Spleen (tissue), 11 donors: ENCODE results near the gene TADA2A. TPM values are rescaled to one million over a fixed set of nuclear protein-coding genes. Genes with fewer than 3 reads are reported as not detected.
A peak's percentile ranks its signal among the peaks of the same experiment; 100 is the strongest.

Source experiments
- DNase-seq: peaks from one replicate; pipeline ENCODE4 v3.0.0-alpha.2; 2020
- H3K27ac ChIP-seq, 8 donors: fragments of 200-600 bp; sonication (generic) in 7 of 8; 1 replicate in 4 of 8; 2 replicates in 4 of 8; pipeline versions ENCODE4 v1.5.0 to v1.8.0; 2016 to 2021; ENCODE audit warnings: inconsistent platforms in 4 of 8, mild to moderate bottlenecking in 4 of 8, moderate library complexity in 1 of 8
- H3K27me3 ChIP-seq, 7 donors: fragments of 200-600 bp; sonication (generic) in 6 of 7; replicated peaks in 1 of 7; 1 replicate in 4 of 7; 2 replicates in 3 of 7; pipeline versions ENCODE4 v1.5.0 to v1.8.0; 2016 to 2021; ENCODE audit warnings: inconsistent platforms in 3 of 7, mild to moderate bottlenecking in 1 of 7
- H3K36me3 ChIP-seq, 6 donors: fragments of 200-600 bp; sonication (generic) in 5 of 6; 1 replicate in 4 of 6; 2 replicates in 2 of 6; pipeline versions ENCODE4 v1.5.0 to v1.8.0; 2016 to 2021; ENCODE audit warnings: inconsistent platforms in 2 of 6
- H3K4me1 ChIP-seq, 6 donors: fragments of 200-600 bp; sonication (generic) in 5 of 6; 1 replicate in 3 of 6; 2 replicates in 3 of 6; pipeline versions ENCODE4 v1.5.0 to v1.8.0; 2016 to 2021; ENCODE audit warnings: inconsistent platforms in 3 of 6
- H3K4me3 ChIP-seq, 8 donors: fragments of 200-600 bp; sonication (generic) in 7 of 8; 1 replicate in 4 of 8; 2 replicates in 4 of 8; pipeline versions ENCODE4 v1.5.0 to v1.8.0; 2016 to 2021; ENCODE audit warnings: inconsistent platforms in 4 of 8, mild to moderate bottlenecking in 4 of 8, moderate library complexity in 2 of 8
- H3K9me3 ChIP-seq, 8 donors: fragments of 200-600 bp; sonication (generic) in 7 of 8; 1 replicate in 4 of 8; 2 replicates in 4 of 8; pipeline versions ENCODE4 v1.5.0 to v1.8.0; 2016 to 2021; ENCODE audit warnings: inconsistent platforms in 4 of 8
- POLR2A ChIP-seq, 3 donors: fragments of 450-650 bp; IDR thresholded peaks; one replicate each; pipeline ENCODE4 v1.5.1; 2017; ENCODE audit warnings: antibody characterized with exemption in 3 of 3, mild to moderate bottlenecking in 1 of 3
- POLR2AphosphoS5 ChIP-seq, 3 donors: sonication (generic); formaldehyde crosslinking; IDR thresholded peaks; one replicate each; pipeline ENCODE4 v1.5.1; 2017; ENCODE audit warnings: antibody characterized with exemption in 3 of 3
- WGBS, 5 donors: extraction: QIAGEN DNeasy Blood & Tissue Kit in 3 of 5; methylation state at CpG; one replicate each; pipeline versions ENCODE4 v1.1.5 to v1.1.7; 2013 to 2018; 5-methylcytosine and 5-hydroxymethylcytosine counted together
- intact Hi-C: fragments of 100-400 bp; cut with DNase I; formaldehyde crosslinking; loops from one replicate; pipeline ENCODE4 v1.15.0; 2023; ENCODE audit warnings: low total_unique reads
- polyA plus RNA-seq, 3 donors: library from polyadenylated mRNA; stranded (reverse); fragments of 200-250 nt; gene quantifications; one replicate each; pipeline ENCODE4 v1.2.1, GENCODE V29; 2013
- total RNA-seq, 7 donors: library from RNA; depleted of rRNA in 3 of 7; stranded (reverse); fragments of >200 nt in 3 of 7; fragmentation: NEBNext Ultra II Directional in 4 of 7; extraction: Animal tissue kit (Norgen Biotek cat#: 25700) in 4 of 7; gene quantifications; one replicate each; pipeline versions ENCODE4 v1.1.0 to v1.2.1, GENCODE V29; 2016 to 2021
- TF ChIP-seq, protein P1 (sequence below), 11 experiments: fragments of 200-600 bp in 7 of 11; fragments of 450-650 bp in 4 of 11; sonication (generic) in 4 of 11; IDR thresholded peaks in 8 of 11; conservative IDR thresholded peaks in 3 of 11; 1 replicate in 7 of 11; 2 replicates in 4 of 11; pipeline versions ENCODE4 v1.4.0 to v1.8.0; 2016 to 2021; ENCODE audit warnings: antibody characterized with exemption in 11 of 11, inconsistent platforms in 4 of 11, mild to moderate bottlenecking in 1 of 11
- donor health status: healthy with polysubstance abuse.
- donor health status: DM: no; HTN: no; CAD: no; lungs with moderate emphysema.
- donor health status: DM: no; HTN: no; CAD: no.
- donor health status: Bipolar disorder and iron deficiency.
- donor health status: healthy.
- donor health status: DM: no; HTN: no; CAD: no.
- donor health status: DM: yes; HTN: yes; CAD: no.

TADA2A gene
- total and polyA plus RNA-seq, 10 donors = 7.8 to 31.8 (median 20.6) TPM

DNA sequence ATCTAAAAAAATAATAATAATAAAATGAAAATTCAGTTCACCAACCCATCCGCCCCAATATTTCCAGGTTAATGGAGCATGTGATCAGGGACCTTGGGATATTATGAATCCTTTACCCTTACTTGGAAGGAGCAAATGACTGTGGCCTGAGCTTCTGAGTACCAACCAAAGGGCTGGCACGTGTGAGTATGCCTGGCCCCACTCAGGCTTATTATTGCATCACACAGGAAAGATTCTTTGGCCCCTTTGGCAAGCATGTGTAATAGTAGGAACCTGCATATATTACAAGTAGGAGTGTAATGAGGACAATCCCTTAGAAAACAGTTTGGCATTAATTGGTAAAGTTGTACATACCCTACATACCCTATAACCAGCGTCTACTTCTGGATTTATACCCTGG lies 38.1 kb upstream of the TADA2A start:
- TF ChIP-seq POLR2AphosphoS5 (IDR thresholded peaks at IDR 0.05) = no peak
- TF ChIP-seq, protein P1, sequence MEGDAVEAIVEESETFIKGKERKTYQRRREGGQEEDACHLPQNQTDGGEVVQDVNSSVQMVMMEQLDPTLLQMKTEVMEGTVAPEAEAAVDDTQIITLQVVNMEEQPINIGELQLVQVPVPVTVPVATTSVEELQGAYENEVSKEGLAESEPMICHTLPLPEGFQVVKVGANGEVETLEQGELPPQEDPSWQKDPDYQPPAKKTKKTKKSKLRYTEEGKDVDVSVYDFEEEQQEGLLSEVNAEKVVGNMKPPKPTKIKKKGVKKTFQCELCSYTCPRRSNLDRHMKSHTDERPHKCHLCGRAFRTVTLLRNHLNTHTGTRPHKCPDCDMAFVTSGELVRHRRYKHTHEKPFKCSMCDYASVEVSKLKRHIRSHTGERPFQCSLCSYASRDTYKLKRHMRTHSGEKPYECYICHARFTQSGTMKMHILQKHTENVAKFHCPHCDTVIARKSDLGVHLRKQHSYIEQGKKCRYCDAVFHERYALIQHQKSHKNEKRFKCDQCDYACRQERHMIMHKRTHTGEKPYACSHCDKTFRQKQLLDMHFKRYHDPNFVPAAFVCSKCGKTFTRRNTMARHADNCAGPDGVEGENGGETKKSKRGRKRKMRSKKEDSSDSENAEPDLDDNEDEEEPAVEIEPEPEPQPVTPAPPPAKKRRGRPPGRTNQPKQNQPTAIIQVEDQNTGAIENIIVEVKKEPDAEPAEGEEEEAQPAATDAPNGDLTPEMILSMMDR (IDR thresholded peaks at IDR 0.05 in 8 of 11, conservative IDR thresholded peaks at IDR 0.05 in 3 of 11) = no peak
- no peak for TF ChIP-seq POLR2A (IDR thresholded peaks at IDR 0.05)
- H3K36me3 ChIP-seq = no peaks in the 10 kb centered on the region
- H3K4me3 ChIP-seq = no peak overlapping the region
- 65 to 94% (median 76%) methylated on average over 3 of the region's 3 CpGs for WGBS, 5 donors
- intact Hi-C loops = no loop called here
- peaks cover 0 to 4% (median 2%) of the 10 kb centered on the region in 6 donors for H3K4me1 ChIP-seq
- DNase-seq = no peak
- no peaks in the 10 kb centered on the region for H3K27me3 ChIP-seq
- no peak overlapping the region for H3K27ac ChIP-seq
- H3K9me3 ChIP-seq = no peaks in the 10 kb centered on the region

DNA sequence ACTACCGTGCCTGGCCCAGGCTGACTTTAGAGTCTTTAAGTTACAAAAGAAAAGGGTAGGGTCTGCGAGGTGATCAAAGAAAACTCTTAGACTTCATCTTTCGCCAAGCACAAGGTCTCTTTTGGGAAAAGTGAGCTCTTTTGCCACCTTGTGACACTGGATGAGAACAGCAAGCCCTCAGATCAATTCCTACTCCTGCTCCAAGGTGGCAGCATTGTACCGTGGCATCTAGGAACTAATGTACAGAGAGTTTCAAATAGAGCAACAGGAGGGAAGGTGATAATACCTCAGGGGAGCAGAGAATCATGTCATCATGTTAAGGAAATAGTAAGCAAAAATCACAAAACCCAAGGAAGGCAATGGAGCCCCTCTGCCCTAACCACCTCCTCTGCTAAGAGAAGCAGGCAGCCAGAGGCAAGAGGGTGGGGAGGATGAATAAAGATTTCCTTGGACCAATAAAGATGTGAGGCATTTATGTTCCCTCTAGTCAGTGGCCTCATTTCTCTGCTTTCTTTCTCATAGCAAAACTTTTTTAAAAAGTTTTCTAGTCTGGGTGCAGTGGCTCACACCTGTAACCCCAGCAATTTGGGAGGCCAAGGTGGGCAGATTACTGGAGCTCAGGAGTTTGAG lies 33.0 kb upstream of the TADA2A start:
- no peak overlapping the region for H3K4me3 ChIP-seq
- 5 to 12% (median 10%) methylated on average over 4 of the region's 4 CpGs for WGBS, 5 donors
- intact Hi-C loops = no loop called here
- no peaks in the 10 kb centered on the region for H3K27me3 ChIP-seq
- no peak for DNase-seq
- H3K27ac ChIP-seq = no peak overlapping the region
- no peaks in the 10 kb centered on the region for H3K36me3 ChIP-seq
- TF ChIP-seq POLR2AphosphoS5 (IDR thresholded peaks at IDR 0.05) (peak in 1 of 3 donors; percentile 16), POLR2A (IDR thresholded peaks at IDR 0.05) (no peak)
- TF ChIP-seq, protein P1 (IDR thresholded peaks at IDR 0.05 in 8 of 11, conservative IDR thresholded peaks at IDR 0.05 in 3 of 11) = peak; percentile 78 to 95 (median 84)
- no peaks in the 10 kb centered on the region for H3K9me3 ChIP-seq
- H3K4me1 ChIP-seq = peaks cover 0 to 6% (median 2%) of the 10 kb centered on the region in 6 donors

DNA sequence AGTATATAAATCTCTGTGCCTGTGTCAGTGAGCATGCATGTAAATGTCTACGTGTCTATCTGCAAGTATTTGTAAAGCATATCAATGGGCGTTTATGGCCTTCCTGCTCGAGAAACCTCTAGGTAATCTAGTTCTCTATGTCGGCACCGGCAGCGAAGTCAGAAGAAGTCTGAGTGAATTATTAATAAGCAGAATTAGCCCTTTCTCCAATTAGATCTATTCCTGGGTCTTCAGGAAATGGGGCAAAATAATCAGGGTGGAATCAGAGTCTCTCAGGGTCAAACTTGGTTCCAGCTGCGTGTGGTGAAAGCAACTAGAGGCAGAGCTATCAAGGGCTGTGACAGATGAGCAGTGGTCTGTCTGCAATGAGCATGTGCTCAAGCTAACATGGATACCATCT lies 31.0 kb upstream of the TADA2A start, which contains the start of gene C17orf78:
TSS of gene C17orf78 (plus strand) at position 280 of the 400 bp plus-strand sequence. CDS start at position 388, 108 bp downstream.
- Histone ChIP-seq H3K9me3 (no peaks in the 10 kb centered on the region), H3K36me3 (no peaks in the 10 kb centered on the region), H3K4me3 (no peak within 1 kb of the TSS), H3K27me3 (no peaks in the 10 kb centered on the region), H3K27ac (no peak within 1 kb of the TSS), H3K4me1 (peaks cover 0 to 6% (median 2%) of the 10 kb centered on the region in 6 donors)
- no peak for DNase-seq
- 88 to 96% (median 93%) methylated on average over 7 of the region's 7 CpGs for WGBS, 5 donors
- intact Hi-C loops = no loop called here
- TF ChIP-seq POLR2A (IDR thresholded peaks at IDR 0.05) = no peak
- TF ChIP-seq, protein P1 (IDR thresholded peaks at IDR 0.05 in 8 of 11, conservative IDR thresholded peaks at IDR 0.05 in 3 of 11) = no peak
- no peak for TF ChIP-seq POLR2AphosphoS5 (IDR thresholded peaks at IDR 0.05)

DNA sequence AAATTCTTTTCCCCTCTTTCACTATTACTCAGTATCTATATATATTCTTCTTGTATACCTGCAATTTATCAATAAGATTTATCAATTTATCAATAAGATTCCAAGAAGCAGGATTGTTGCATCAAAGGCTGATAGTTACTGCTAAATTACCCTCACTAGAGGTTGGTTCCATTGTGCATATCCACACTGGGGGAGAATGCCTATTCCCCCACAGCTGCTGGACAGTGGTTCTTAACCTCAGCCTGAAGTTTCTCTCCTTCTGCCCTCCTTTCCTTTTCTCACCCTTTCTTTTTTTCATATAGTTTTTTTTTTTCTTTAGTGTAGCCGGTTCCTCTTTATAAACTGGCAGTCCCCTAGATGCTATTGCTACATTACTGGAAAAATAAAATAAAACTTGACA lies 24.6 kb upstream of the TADA2A start:
- TF ChIP-seq, protein P1 (IDR thresholded peaks at IDR 0.05 in 8 of 11, conservative IDR thresholded peaks at IDR 0.05 in 3 of 11) = no peak
- TF ChIP-seq POLR2AphosphoS5 (IDR thresholded peaks at IDR 0.05) (no peak), POLR2A (IDR thresholded peaks at IDR 0.05) (no peak)
- intact Hi-C loops = no loop called here
- no peaks in the 10 kb centered on the region for H3K36me3 ChIP-seq
- H3K27ac ChIP-seq = no peak overlapping the region
- no peaks in the 10 kb centered on the region for H3K4me1 ChIP-seq
- no peak overlapping the region for H3K4me3 ChIP-seq
- DNase-seq = no peak
- H3K9me3 ChIP-seq = no peaks in the 10 kb centered on the region
- WGBS, 5 donors = 90 to 100% (median 94%) methylated on average over 1 of the region's 1 CpG
- H3K27me3 ChIP-seq = no peaks in the 10 kb centered on the region
